B cell (primary cell): ENCODE results near the gene HCST. TPM values are rescaled to one million over a fixed set of nuclear protein-coding genes. Genes with fewer than 3 reads are reported as not detected.
"Not testable (repeated sequence)": the region's sequence is repeated elsewhere in the genome, so short reads cannot be mapped to it uniquely, and the experiment has no call there.

Source experiments
- ATAC-seq: fragments of 200-7000 bp; cut with Tn5 transposase; one replicate; pipeline ENCODE4 v1.10.0; 2021; ENCODE audit warnings: low read depth, mild to moderate bottlenecking, moderate number of reproducible peaks, moderate library complexity
- CTCF ChIA-PET: fragments of 350-600 bp; sonication (Branson Sonifier 250); formaldehyde crosslinking; loops from one replicate; lab custom pipeline; 2021; ENCODE audit warnings: antibody characterized with exemption, inconsistent platforms; lab: Charles Lee
- POLR2A ChIA-PET: fragments of 350-600 bp; sonication (Branson Sonifier 250); formaldehyde crosslinking; loops from one replicate; lab custom pipeline; 2021; ENCODE audit warnings: antibody characterized with exemption; lab: Charles Lee
- DNase-seq: peaks from one replicate; pipeline ENCODE4 v3.0.0; 2013
- H2AFZ ChIP-seq: 2 replicates; pipeline ENCODE4 v1.6.1; 2012; ENCODE audit warnings: mild to moderate bottlenecking, low read depth, low read length; ENCODE audit not compliant: insufficient read depth, poor library complexity, severe bottlenecking
- H3K27ac ChIP-seq, 2 donors: 1 replicate in 1 of 2; 2 replicates in 1 of 2; pipeline ENCODE4 v1.5.1; 2012 to 2013; ENCODE audit warnings: low read length in 2 of 2, mild to moderate bottlenecking in 2 of 2, moderate library complexity in 1 of 2
- H3K27me3 ChIP-seq, 4 experiments: fragments of 200-600 bp in 1 of 4; sonication (generic) in 1 of 4; replicated peaks in 1 of 4; 1 replicate in 2 of 4; 2 replicates in 2 of 4; pipeline versions ENCODE4 v1.6.1 to v1.7.0; 2013 to 2016; ENCODE audit warnings: low read length in 3 of 4, mild to moderate bottlenecking in 2 of 4, mixed read lengths in 1 of 4, moderate library complexity in 1 of 4; ENCODE audit not compliant: insufficient read depth in 4 of 4, control insufficient read depth in 3 of 4; ENCODE audit errors: control extremely low read depth in 1 of 4
- H3K36me3 ChIP-seq, 2 experiments: replicated peaks in 1 of 2; 1 replicate in 1 of 2; 2 replicates in 1 of 2; pipeline versions ENCODE4 v1.6.1 to v1.7.1; 2013; ENCODE audit warnings: low read length in 1 of 2; ENCODE audit not compliant: insufficient read depth in 2 of 2, control insufficient read depth in 1 of 2; ENCODE audit errors: control extremely low read depth in 1 of 2, extremely low read depth in 1 of 2
- H3K4me1 ChIP-seq, 2 donors: fragments of 200-600 bp in 1 of 2; sonication (generic) in 1 of 2; 1 replicate in 1 of 2; 2 replicates in 1 of 2; pipeline versions ENCODE4 v1.5.1 to v1.6.1; 2013 to 2017; ENCODE audit warnings: low read length in 2 of 2; ENCODE audit not compliant: control insufficient read depth in 2 of 2, insufficient read depth in 2 of 2
- H3K4me2 ChIP-seq: replicated peaks from 2 replicates; pipeline ENCODE3; 2012; ENCODE audit warnings: mild to moderate bottlenecking, low read depth, low read length; ENCODE audit not compliant: poor library complexity, severe bottlenecking
- H3K4me3 ChIP-seq, 5 experiments: fragments of 200-600 bp in 1 of 5; sonication (generic) in 1 of 5; 1 replicate in 3 of 5; 2 replicates in 2 of 5; pipeline versions ENCODE4 v1.5.1 to v1.7.0; 2011 to 2016; ENCODE audit warnings: low read length in 4 of 5, mild to moderate bottlenecking in 4 of 5, low read depth in 2 of 5, control low read depth in 1 of 5, moderate library complexity in 1 of 5; ENCODE audit not compliant: insufficient read depth in 1 of 5; ENCODE audit errors: control extremely low read depth in 1 of 5, extremely low read depth in 1 of 5
- H3K79me2 ChIP-seq: fragments of 200-600 bp; sonication (generic); one replicate; pipeline ENCODE4 v1.6.0; 2016; ENCODE audit warnings: low read length; ENCODE audit not compliant: control insufficient read depth, insufficient read depth
- H3K9ac ChIP-seq: fragments of 200-600 bp; sonication (generic); 2 replicates; pipeline ENCODE4 v1.6.1; 2017; ENCODE audit warnings: mild to moderate bottlenecking, low read length, moderate library complexity
- H3K9me3 ChIP-seq, 3 donors: one replicate each; pipeline versions ENCODE4 v1.6.1 to v1.7.1; 2013; ENCODE audit warnings: low read length in 2 of 3; ENCODE audit not compliant: control insufficient read depth in 2 of 3, insufficient read depth in 1 of 3; ENCODE audit errors: control extremely low read depth in 1 of 3
- H4K20me1 ChIP-seq: 2 replicates; pipeline ENCODE4 v1.6.0; 2012; ENCODE audit warnings: mild to moderate bottlenecking, low read length; ENCODE audit not compliant: insufficient read depth, control insufficient read depth, poor library complexity, severe bottlenecking
- H3K27ac Mint-ChIP-seq: one replicate; pipeline ENCODE4 v1.8.0; 2021; ENCODE audit warnings: mixed read lengths
- H3K27me3 Mint-ChIP-seq: one replicate; pipeline ENCODE4 v1.8.0; 2021; ENCODE audit warnings: mixed read lengths
- H3K4me1 Mint-ChIP-seq: one replicate; pipeline ENCODE4 v1.8.0; 2021; ENCODE audit warnings: mixed read lengths
- H3K4me3 Mint-ChIP-seq: one replicate; pipeline ENCODE4 v1.8.0; 2021; ENCODE audit warnings: mixed read lengths
- H3K9me3 Mint-ChIP-seq: one replicate; pipeline ENCODE4 v1.8.0; 2022; ENCODE audit warnings: mixed read lengths; ENCODE audit not compliant: insufficient read depth
- CTCF ChIP-seq: fragments of 200-600 bp; IDR thresholded peaks from one replicate; pipeline ENCODE4 v1.8.0; 2022; ENCODE audit warnings: antibody characterized with exemption, mild to moderate bottlenecking
- EZH2 ChIP-seq: IDR thresholded peaks from 2 replicates; pipeline ENCODE4 v1.6.1; 2012; ENCODE audit warnings: borderline replicate concordance, low read depth, mild to moderate bottlenecking, moderate library complexity, low read length; ENCODE audit not compliant: insufficient read depth, poor library complexity, severe bottlenecking
- WGBS: methylation state at CpG from one replicate; pipeline ENCODE4 v1.1.5; 2013; ENCODE audit warnings: missing lambda C conversion rate; ENCODE audit not compliant: insufficient coverage; 5-methylcytosine and 5-hydroxymethylcytosine counted together
- intact Hi-C: fragments of 100-400 bp; cut with micrococcal nuclease; formaldehyde crosslinking; loops from one replicate; pipeline ENCODE4 v1.10.0; 2022
- polyA plus RNA-seq: library from polyadenylated mRNA; depleted of rRNA; stranded (reverse); fragments of >200 nt; gene quantifications from 2 replicates; pipeline ENCODE4 v1.2.3, GENCODE V29; 2012
- total RNA-seq, 2 donors: library from RNA; stranded (reverse); fragments of 120-200 nt in 1 of 2; gene quantifications; 1 replicate in 1 of 2; 2 replicates in 1 of 2; pipeline versions ENCODE4 v1.2.3 to v1.2.4, GENCODE V29; 2013 to 2022

The HCST gene
- total and polyA plus RNA-seq, 2 donors (not counting 1 experiment from before 2014, with no cell fraction given): 4.8 to 40.6 TPM

DNA sequence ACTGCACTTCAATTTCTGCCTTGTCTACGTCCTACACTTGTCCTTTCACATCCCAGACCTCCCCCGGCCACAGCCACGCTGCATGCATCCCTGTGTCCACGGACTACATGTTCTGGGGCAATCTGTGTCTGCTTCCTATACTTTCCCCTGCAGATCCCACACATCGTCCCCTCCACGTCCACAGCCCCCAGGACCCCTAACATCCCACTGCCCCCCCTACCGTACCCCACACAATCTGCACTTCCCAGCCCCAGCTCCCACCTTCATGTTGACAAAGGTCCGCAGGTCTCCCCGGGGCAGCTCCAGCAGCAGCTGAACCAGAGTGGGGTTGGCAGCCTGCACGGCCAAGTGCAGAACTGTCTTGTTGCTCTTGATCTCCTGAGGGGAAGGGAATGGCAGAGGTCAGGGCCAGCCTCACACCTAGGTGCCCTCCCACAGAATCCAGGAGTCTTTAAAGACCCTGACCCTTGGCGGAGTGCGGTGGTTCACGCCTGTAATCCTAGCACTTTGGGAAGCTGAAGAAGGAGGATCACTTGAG lies 12.1 kb upstream of the HCST start:
- peaks cover 12 to 81% of the 10 kb centered on the region in 2 experiments for H3K36me3 ChIP-seq
- POLR2A ChIA-PET: interaction anchor here (1.1 kb wide), 1 partner anchor 51 kb away, joined by 4 read pairs; no protein-coding TSS in a partner anchor
- no peaks in the 10 kb centered on the region for H3K4me1 ChIP-seq
- DNase-seq: no peak
- no peak overlapping the region for H2AFZ ChIP-seq
- CTCF ChIA-PET: interaction anchor here (1.0 to 1.2 kb wide), 2 partner anchors 41 to 42 kb away, joined by 3 to 4 read pairs; no protein-coding TSS in a partner anchor
- peak overlapping the region; percentile 37 for H3K27ac Mint-ChIP-seq
- H3K9me3 ChIP-seq: no peaks in the 10 kb centered on the region
- H3K27me3 ChIP-seq: no peaks in the 10 kb centered on the region
- no peak overlapping the region for H3K4me2 ChIP-seq
- no peak for ATAC-seq
- no peaks in the 10 kb centered on the region for H3K9me3 Mint-ChIP-seq
- H3K27ac ChIP-seq: no peak overlapping the region
- H3K4me3 ChIP-seq: no peak overlapping the region
- no peak overlapping the region for H3K4me3 Mint-ChIP-seq
- intact Hi-C loops: no loop called here
- TF ChIP-seq EZH2 (no peak), CTCF (no peak)
- H3K79me2 ChIP-seq: peaks cover 11% of the 10 kb centered on the region
- H3K27me3 Mint-ChIP-seq: no peaks in the 10 kb centered on the region
- no peak overlapping the region for H3K9ac ChIP-seq
- H4K20me1 ChIP-seq: peaks cover 85% of the 10 kb centered on the region
- H3K4me1 Mint-ChIP-seq: peaks cover 12% of the 10 kb centered on the region
- 95% methylated on average over 9 of the region's 13 CpGs for WGBS

DNA sequence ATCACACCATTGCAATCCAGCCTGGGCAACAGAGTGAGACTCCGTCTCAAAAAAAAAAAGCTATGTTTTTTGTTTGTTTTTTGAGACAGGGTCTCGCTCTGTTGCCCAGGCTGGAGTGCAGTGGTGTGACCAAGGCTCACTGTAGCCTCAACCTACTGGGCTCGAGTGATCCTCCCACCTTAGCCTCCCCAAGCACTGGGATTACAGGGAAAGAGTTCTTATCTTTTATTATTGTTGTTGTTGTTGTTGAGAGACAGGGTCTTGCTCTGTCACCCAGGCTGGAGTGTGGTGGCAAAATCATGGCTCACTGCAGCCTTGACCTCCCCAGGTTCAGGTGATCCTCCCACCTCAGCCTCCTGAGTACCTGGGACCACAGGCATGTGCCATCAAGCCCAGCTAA lies 10.5 kb upstream of the HCST start:
- H3K4me3 ChIP-seq, DNase-seq, H3K4me3 Mint-ChIP-seq, H3K27ac ChIP-seq, H2AFZ ChIP-seq, H3K9me3 ChIP-seq, ATAC-seq, H3K4me2 ChIP-seq, H3K27me3 Mint-ChIP-seq, H3K4me1 ChIP-seq, H3K9ac ChIP-seq, H3K27ac Mint-ChIP-seq, H3K9me3 Mint-ChIP-seq, H3K27me3 ChIP-seq, intact Hi-C loops: not testable (repeated sequence)
- peaks cover 93% of the 10 kb centered on the region for H4K20me1 ChIP-seq
- peaks cover 13 to 91% of the 10 kb centered on the region in 2 experiments for H3K36me3 ChIP-seq
- 100% methylated on average over 1 of the region's 3 CpGs for WGBS
- peaks cover 19% of the 10 kb centered on the region for H3K4me1 Mint-ChIP-seq
- CTCF ChIA-PET: interaction anchor here (1.1 to 1.4 kb wide), 2 partner anchors 9 to 11 kb away, joined by 3 to 6 read pairs; no protein-coding TSS in a partner anchor
- peaks cover 19% of the 10 kb centered on the region for H3K79me2 ChIP-seq
- POLR2A ChIA-PET: interaction anchor here (0.6 kb wide), 1 partner anchor 23 kb away, joined by 3 read pairs; no protein-coding TSS in a partner anchor
